Naive thymus-derived CD4-positive, alpha-beta T cell (primary cell): Measurements from ENCODE around the gene PLEKHA1. TPM values are rescaled to one million over a fixed set of nuclear protein-coding genes. Genes with fewer than 3 reads are reported as not detected.

Experiments used
- ATAC-seq: fragments of 150-1000 bp; cut with Tn5 transposase; 2 replicates; pipeline ENCODE4 v1.10.0; 2021; ENCODE audit warnings: mild to moderate bottlenecking, moderate library complexity
- CTCF ChIA-PET: fragments of 350-600 bp; sonication (Branson Sonifier 250); formaldehyde crosslinking; loops from one replicate; lab custom pipeline; 2021; ENCODE audit warnings: antibody characterized with exemption; lab: Charles Lee
- POLR2A ChIA-PET: fragments of 350-600 bp; sonication (Branson Sonifier 250); formaldehyde crosslinking; loops from one replicate; lab custom pipeline; 2021; ENCODE audit warnings: antibody characterized with exemption, inconsistent platforms; lab: Charles Lee
- DNase-seq, 9 donors: peaks; one replicate each; pipeline versions ENCODE4 v3.0.0 to v3.0.0-alpha.2; 2020 to 2022; ENCODE audit warnings: mixed read lengths in 1 of 9
- H3K27ac ChIP-seq: one replicate; pipeline ENCODE4 v1.7.0; 2013; ENCODE audit warnings: mild to moderate bottlenecking, low read depth, low read length, moderate library complexity
- H3K27me3 ChIP-seq, 2 donors: one replicate each; pipeline ENCODE4 v1.7.0; 2013; ENCODE audit warnings: low read length in 2 of 2, mild to moderate bottlenecking in 2 of 2, moderate library complexity in 2 of 2; ENCODE audit not compliant: control insufficient read depth in 2 of 2, insufficient read depth in 2 of 2
- H3K36me3 ChIP-seq, 3 experiments: 1 replicate in 2 of 3; 2 replicates in 1 of 3; pipeline ENCODE4 v1.7.0; 2013; ENCODE audit warnings: low read length in 3 of 3, mild to moderate bottlenecking in 3 of 3, moderate library complexity in 1 of 3; ENCODE audit not compliant: insufficient read depth in 3 of 3, control insufficient read depth in 2 of 3
- H3K4me1 ChIP-seq, 2 donors: one replicate each; pipeline ENCODE4 v1.7.0; 2013; ENCODE audit warnings: low read length in 2 of 2, mild to moderate bottlenecking in 2 of 2, moderate library complexity in 1 of 2; ENCODE audit not compliant: control insufficient read depth in 2 of 2, insufficient read depth in 2 of 2
- H3K4me3 ChIP-seq: 2 replicates; pipeline ENCODE4 v1.7.0; 2013; ENCODE audit warnings: mild to moderate bottlenecking, low read length
- H3K9me3 ChIP-seq, 3 experiments: 1 replicate in 2 of 3; 2 replicates in 1 of 3; pipeline ENCODE4 v1.7.0; 2013; ENCODE audit warnings: low read length in 3 of 3; ENCODE audit not compliant: control insufficient read depth in 2 of 3
- H3K27ac Mint-ChIP-seq, 9 donors: one replicate each; pipeline ENCODE4 v1.8.0; 2020 to 2022; ENCODE audit warnings: mixed read lengths in 9 of 9, mild to moderate bottlenecking in 8 of 9, moderate library complexity in 5 of 9, inconsistent platforms in 2 of 9
- H3K27me3 Mint-ChIP-seq, 5 donors: one replicate each; pipeline ENCODE4 v1.8.0; 2021 to 2022; ENCODE audit warnings: mixed read lengths in 5 of 5, mild to moderate bottlenecking in 1 of 5
- H3K36me3 Mint-ChIP-seq, 5 donors: one replicate each; pipeline ENCODE4 v1.8.0; 2020 to 2022; ENCODE audit warnings: mixed read lengths in 5 of 5, mild to moderate bottlenecking in 3 of 5, inconsistent platforms in 1 of 5
- H3K4me1 Mint-ChIP-seq, 7 donors: one replicate each; pipeline ENCODE4 v1.8.0; 2020 to 2022; ENCODE audit warnings: mixed read lengths in 7 of 7, mild to moderate bottlenecking in 3 of 7, inconsistent platforms in 1 of 7
- H3K4me3 Mint-ChIP-seq, 10 donors: one replicate each; pipeline ENCODE4 v1.8.0; 2020 to 2022; ENCODE audit warnings: mild to moderate bottlenecking in 10 of 10, mixed read lengths in 10 of 10, moderate library complexity in 6 of 10, inconsistent platforms in 2 of 10
- H3K9me3 Mint-ChIP-seq, 11 donors: one replicate each; pipeline ENCODE4 v1.8.0; 2020 to 2022; ENCODE audit warnings: mixed read lengths in 11 of 11, mild to moderate bottlenecking in 4 of 11, inconsistent platforms in 1 of 11, moderate library complexity in 1 of 11
- intact Hi-C, 2 donors: fragments of 100-400 bp; cut with micrococcal nuclease; formaldehyde crosslinking; loops; one replicate each; pipeline ENCODE4 v1.15.1; 2023
- polyA plus RNA-seq, 2 donors: library from polyadenylated mRNA; unstranded; fragments of 300-500 nt; fragmentation: Illumina TruSeq; gene quantifications; one replicate each; pipeline ENCODE4 v1.2.3, GENCODE V29; 2021
- total RNA-seq, 6 experiments: library from RNA in 5 of 6; stranded (reverse) in 5 of 6; gene quantifications; 1 replicate in 5 of 6; 2 replicates in 1 of 6; pipeline ENCODE4 v1.2.3 and lab custom pipeline; 2021 to 2026

Gene PLEKHA1
- total and polyA plus RNA-seq, 7 experiments from 2014 or later = 5.9 to 100 (median 87.2) TPM

DNA sequence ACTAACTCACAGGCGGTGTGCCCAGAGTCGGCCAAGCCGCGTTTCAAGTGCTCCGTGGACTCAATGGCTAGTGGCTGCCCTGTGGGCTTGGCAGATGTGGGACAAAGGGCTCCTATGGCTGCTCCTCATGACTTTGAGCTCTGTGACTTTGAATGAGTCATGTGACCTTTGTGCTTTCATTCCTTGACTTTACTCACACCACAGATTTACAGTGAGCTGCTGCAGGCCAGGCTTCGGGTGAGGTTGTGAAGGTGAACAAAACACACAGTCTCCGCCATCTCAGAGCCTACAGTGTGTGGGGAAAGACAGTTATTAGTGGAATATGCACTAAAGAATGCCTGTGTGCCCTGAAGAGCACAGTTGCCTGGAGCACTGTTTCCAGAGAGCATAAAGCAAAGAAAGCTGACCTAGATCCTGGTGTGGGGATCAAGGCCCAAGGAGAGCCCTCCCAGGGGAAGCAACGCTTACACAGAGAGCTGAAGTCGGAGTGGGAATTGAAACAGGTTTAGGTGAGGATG, 29.7 kb upstream of the PLEKHA1 start:
- Mint-ChIP-seq H3K36me3 (peaks cover 0 to 5% (median 0%) of the 10 kb centered on the region in 5 donors), H3K27ac (no peak overlapping the region), H3K27me3 (peaks cover 0 to 3% (median 0%) of the 10 kb centered on the region in 5 donors), H3K9me3 (peaks cover 0 to 2% (median 0%) of the 10 kb centered on the region in 11 donors), H3K4me1 (peaks cover 0 to 8% (median 6%) of the 10 kb centered on the region in 7 donors), H3K4me3 (no peak overlapping the region)
- Histone ChIP-seq H3K4me1 (no peaks in the 10 kb centered on the region), H3K9me3 (no peaks in the 10 kb centered on the region), H3K27me3 (no peaks in the 10 kb centered on the region), H3K27ac (no peak overlapping the region), H3K36me3 (no peaks in the 10 kb centered on the region), H3K4me3 (no peak overlapping the region)
- ChIA-PET CTCF (interaction anchor here (0.6 to 8.7 kb wide), 13 partner anchors 12 to 265 kb away, joined by 3 to 131 read pairs (median 3); no protein-coding TSS in a partner anchor), POLR2A (interaction anchor here (0.6 to 1.2 kb wide), 3 partner anchors 30 to 957 kb away, joined by 3 read pairs; partner anchors contain the start of gene PLEKHA1)
- ATAC-seq = no peak
- intact Hi-C loops = no loop called here
- DNase-seq = no peak

DNA sequence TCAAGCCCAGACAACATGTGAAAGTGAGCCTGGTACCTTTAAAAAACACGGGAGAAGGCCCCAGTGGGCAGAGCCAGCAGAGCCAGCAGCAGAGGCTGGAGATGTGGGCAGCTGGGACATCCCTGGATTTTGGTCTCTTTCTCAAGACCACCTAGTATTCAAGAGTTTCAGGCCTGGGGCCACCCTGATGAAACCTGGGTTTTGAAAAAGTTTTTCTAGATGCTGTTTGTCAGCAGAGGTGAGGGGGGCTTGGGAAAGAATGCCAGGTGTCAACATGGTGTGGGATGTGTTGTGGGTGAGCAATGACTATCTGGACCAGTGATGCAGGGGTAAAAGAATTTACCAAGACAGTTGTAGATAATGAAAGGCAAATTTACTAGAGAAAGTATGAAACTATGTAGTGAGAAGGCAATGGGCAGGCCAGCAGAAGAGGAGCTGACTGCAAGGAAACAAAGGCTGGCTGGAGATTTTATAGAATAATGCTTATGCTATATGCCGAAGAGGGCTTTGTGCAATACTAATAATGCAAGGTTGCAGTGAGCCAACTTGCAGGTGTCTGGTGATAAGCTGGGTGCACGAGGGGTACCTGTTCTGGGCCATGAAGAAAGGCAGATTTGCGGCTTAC, 28.1 kb upstream of the PLEKHA1 start:
- H3K36me3 ChIP-seq = no peaks in the 10 kb centered on the region
- no peaks in the 10 kb centered on the region for H3K4me1 ChIP-seq
- no peaks in the 10 kb centered on the region for H3K9me3 ChIP-seq
- no peaks in the 10 kb centered on the region for H3K27me3 ChIP-seq
- ChIA-PET POLR2A (no interaction called here), CTCF (interaction anchor here (2.8 kb wide), 1 partner anchor 88 kb away, joined by 16 read pairs; no protein-coding TSS in a partner anchor)
- peaks cover 0 to 5% (median 0%) of the 10 kb centered on the region in 5 donors for H3K36me3 Mint-ChIP-seq
- no peak overlapping the region for H3K4me3 ChIP-seq
- no peak overlapping the region for H3K27ac ChIP-seq
- peaks cover 0 to 8% (median 6%) of the 10 kb centered on the region in 7 donors for H3K4me1 Mint-ChIP-seq
- DNase-seq = no peak
- no peak overlapping the region for H3K4me3 Mint-ChIP-seq
- peaks cover 0 to 3% (median 0%) of the 10 kb centered on the region in 5 donors for H3K27me3 Mint-ChIP-seq
- H3K27ac Mint-ChIP-seq = peak overlapping the region in 1 of 9 donors; percentile 8
- ATAC-seq = no peak
- intact Hi-C loops = no loop called here
- H3K9me3 Mint-ChIP-seq = peaks cover 0 to 3% (median 0%) of the 10 kb centered on the region in 11 donors

GRCh38 chr10:122347170-122347841, 27.2 kb upstream of the PLEKHA1 start:
- Histone ChIP-seq H3K36me3 (no peaks in the 10 kb centered on the region), H3K27ac (no peak overlapping the region), H3K27me3 (no peaks in the 10 kb centered on the region), H3K9me3 (no peaks in the 10 kb centered on the region), H3K4me3 (no peak overlapping the region), H3K4me1 (no peaks in the 10 kb centered on the region)
- peaks cover 0 to 3% (median 0%) of the 10 kb centered on the region in 11 donors for H3K9me3 Mint-ChIP-seq
- intact Hi-C loops = no loop called here
- POLR2A ChIA-PET = interaction anchor here (0.6 kb wide), 1 partner anchor 86 kb away, joined by 3 read pairs; no protein-coding TSS in a partner anchor
- H3K27me3 Mint-ChIP-seq = peaks cover 0 to 5% (median 0%) of the 10 kb centered on the region in 5 donors
- H3K4me1 Mint-ChIP-seq = peaks cover 0 to 6% (median 5%) of the 10 kb centered on the region in 7 donors
- ATAC-seq (no peak), DNase-seq (no peak)
- peaks cover 0 to 5% (median 0%) of the 10 kb centered on the region in 5 donors for H3K36me3 Mint-ChIP-seq
- CTCF ChIA-PET = interaction anchor here (0.7 to 2.8 kb wide), 2 partner anchors 83 to 87 kb away, joined by 3 to 16 read pairs; no protein-coding TSS in a partner anchor
- H3K4me3 Mint-ChIP-seq = no peak overlapping the region
- no peak overlapping the region for H3K27ac Mint-ChIP-seq

DNA sequence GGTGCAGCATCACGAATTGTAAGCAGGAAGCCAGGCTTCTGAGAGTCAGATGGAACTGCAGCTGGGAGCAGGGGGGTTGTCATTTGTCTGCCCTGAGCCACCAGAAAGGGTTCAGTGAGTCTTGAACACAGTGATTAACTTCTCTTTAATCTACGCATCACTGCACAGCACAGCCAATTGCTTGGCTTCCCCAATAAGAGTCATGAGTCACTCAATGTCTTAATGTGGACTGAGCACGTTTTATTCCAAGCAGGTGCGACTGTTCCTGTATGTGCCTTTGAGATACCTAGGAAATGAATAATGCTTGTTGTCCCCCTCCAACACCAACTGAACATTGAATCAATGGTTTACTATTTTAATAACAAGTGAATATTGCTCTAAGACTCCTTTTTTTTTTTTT, 26.0 kb upstream of the PLEKHA1 start:
- intact Hi-C loops = no loop called here
- no peaks in the 10 kb centered on the region for H3K4me1 ChIP-seq
- Mint-ChIP-seq H3K4me1 (peaks cover 0 to 3% (median 0%) of the 10 kb centered on the region in 7 donors), H3K36me3 (peaks cover 0 to 5% (median 0%) of the 10 kb centered on the region in 5 donors), H3K27me3 (peaks cover 0 to 5% (median 0%) of the 10 kb centered on the region in 5 donors), H3K4me3 (no peak overlapping the region), H3K9me3 (peaks cover 0 to 3% (median 0%) of the 10 kb centered on the region in 11 donors), H3K27ac (no peak overlapping the region)
- H3K36me3 ChIP-seq = no peaks in the 10 kb centered on the region
- CTCF ChIA-PET = interaction anchor here (2.8 kb wide), 1 partner anchor 86 kb away, joined by 16 read pairs; no protein-coding TSS in a partner anchor
- H3K27ac ChIP-seq = no peak overlapping the region
- H3K4me3 ChIP-seq = no peak overlapping the region
- DNase-seq (no peak), ATAC-seq (no peak)
- POLR2A ChIA-PET = no interaction called here
- H3K9me3 ChIP-seq = no peaks in the 10 kb centered on the region
- no peaks in the 10 kb centered on the region for H3K27me3 ChIP-seq

DNA sequence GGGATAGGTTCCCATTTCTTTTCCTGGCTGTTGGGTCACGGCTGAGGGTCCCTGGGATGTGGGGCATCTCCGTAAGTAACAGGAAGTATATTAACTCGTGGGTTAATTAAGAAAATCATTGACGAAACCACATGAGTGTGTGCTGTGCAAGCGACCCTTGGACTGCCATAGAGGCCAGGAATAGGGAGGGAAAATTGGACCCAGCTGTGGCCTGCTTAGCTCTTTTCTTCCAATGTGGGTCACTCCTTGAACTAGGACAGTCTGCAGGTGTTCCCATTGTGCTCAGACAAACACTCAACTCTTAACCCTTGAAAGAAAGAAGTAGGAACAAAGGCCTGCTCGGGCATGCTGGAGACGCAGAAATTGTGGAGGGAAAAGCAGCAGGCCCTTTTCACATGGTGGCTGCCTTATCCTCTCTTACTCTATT, 25.6 kb upstream of the PLEKHA1 start:
- Mint-ChIP-seq H3K4me3 (no peak overlapping the region), H3K4me1 (peaks cover 0 to 5% (median 0%) of the 10 kb centered on the region in 7 donors), H3K36me3 (peaks cover 0 to 5% (median 0%) of the 10 kb centered on the region in 5 donors), H3K9me3 (peaks cover 0 to 3% (median 0%) of the 10 kb centered on the region in 11 donors), H3K27ac (no peak overlapping the region), H3K27me3 (peaks cover 0 to 8% (median 0%) of the 10 kb centered on the region in 5 donors)
- DNase-seq = no peak
- Histone ChIP-seq H3K9me3 (no peaks in the 10 kb centered on the region), H3K4me1 (no peaks in the 10 kb centered on the region), H3K36me3 (no peaks in the 10 kb centered on the region), H3K27me3 (no peaks in the 10 kb centered on the region), H3K4me3 (no peak overlapping the region), H3K27ac (no peak overlapping the region)
- intact Hi-C loops = no loop called here
- ChIA-PET CTCF (interaction anchor here (2.8 kb wide), 1 partner anchor 86 kb away, joined by 16 read pairs; no protein-coding TSS in a partner anchor), POLR2A (no interaction called here)
- ATAC-seq = no peak

DNA sequence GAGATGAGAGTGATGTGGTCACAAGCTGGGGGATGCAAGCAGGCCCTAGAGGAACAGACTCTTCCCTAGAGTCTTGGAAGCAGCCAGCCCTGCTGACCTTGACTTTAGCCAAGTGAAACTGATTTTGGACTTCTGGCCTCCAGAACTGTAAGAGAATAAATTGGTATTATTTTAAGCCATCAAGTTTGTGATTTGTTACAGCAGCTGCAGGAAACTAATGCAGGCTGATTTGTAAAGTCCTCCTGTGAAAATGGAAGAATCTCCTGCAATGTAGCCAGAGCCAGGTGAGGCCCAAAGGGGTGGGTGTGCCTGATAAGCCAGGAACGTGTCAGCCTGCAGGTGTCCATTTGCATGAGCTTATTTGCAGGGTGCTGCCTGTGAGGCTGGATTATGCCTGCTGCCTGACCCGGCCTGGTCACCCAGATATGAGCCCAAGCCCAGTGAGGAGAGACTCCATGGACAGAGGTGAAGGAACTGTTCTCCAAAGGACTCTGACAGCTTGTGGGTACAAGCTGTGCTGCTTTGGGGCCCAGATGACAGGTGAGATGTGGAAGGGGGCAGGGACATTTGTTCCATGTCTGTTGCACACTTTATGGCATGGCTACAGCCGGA, 24.6 kb upstream of the PLEKHA1 start:
- CTCF ChIA-PET = interaction anchor here (0.6 kb wide), 1 partner anchor 215 kb away, joined by 3 read pairs; no protein-coding TSS in a partner anchor
- H3K27ac Mint-ChIP-seq = peak overlapping the region in 1 of 9 donors; percentile 51
- intact Hi-C loops = no loop called here

More for the DNA sequence above, 24.6 kb upstream of the PLEKHA1 start:
- no peaks in the 10 kb centered on the region for H3K4me1 ChIP-seq
- DNase-seq (no peak), ATAC-seq (no peak)
- H3K4me1 Mint-ChIP-seq = peaks cover 0 to 4% (median 0%) of the 10 kb centered on the region in 7 donors
- H3K9me3 ChIP-seq = no peaks in the 10 kb centered on the region
- peaks cover 0 to 5% (median 0%) of the 10 kb centered on the region in 5 donors for H3K36me3 Mint-ChIP-seq
- H3K4me3 Mint-ChIP-seq = no peak overlapping the region
- POLR2A ChIA-PET = no interaction called here
- peaks cover 0 to 8% (median 0%) of the 10 kb centered on the region in 5 donors for H3K27me3 Mint-ChIP-seq
- no peak overlapping the region for H3K27ac ChIP-seq
- H3K9me3 Mint-ChIP-seq = peaks cover 0 to 3% (median 0%) of the 10 kb centered on the region in 11 donors
- H3K27me3 ChIP-seq = no peaks in the 10 kb centered on the region
- H3K36me3 ChIP-seq = no peaks in the 10 kb centered on the region
- H3K4me3 ChIP-seq = no peak overlapping the region
